Activated CD4-positive, alpha-beta T cell treated with anti-CD3 and anti-CD28 coated beads, Interleukin-2, Interleukin-4, amounts not matched to agents 100 ng/mL and 50 ng/mL, durations not matched to agents 16 hours and 8 hours (primary cell): Measurements from ENCODE around the gene FPGS.
"Not testable (repeated sequence)": the region's sequence is repeated elsewhere in the genome, so short reads cannot be mapped to it uniquely, and the experiment has no call there.

Experiments used
- DNase-seq: peaks from one replicate; pipeline ENCODE4 v3.0.0-alpha.2; 2020; ENCODE audit warnings: low spot score

The FPGS gene

GRCh38 chr9:127812936-127813675 is 10.4 kb downstream of the FPGS start:
- no peak for DNase-seq

- no peak for DNase-seq
These were observed 11.1 kb downstream of the FPGS start for GRCh38 chr9:127813686-127814226.

- DNase-seq, result no peak
These were observed 12.2 kb downstream of the FPGS start for GRCh38 chr9:127814619-127815511.

- DNase-seq, result no peak
These were observed 13.1 kb downstream of the FPGS start for GRCh38 chr9:127815512-127816361.

- no peak for DNase-seq
These were observed 13.7 kb downstream of the FPGS start for GRCh38 chr9:127816362-127816725.

GRCh38 chr9:127816728-127817127 is 14.0 kb downstream of the FPGS start:
- DNase-seq, result no peak

- no peak for DNase-seq
These were observed 15.3 kb downstream of the FPGS start for GRCh38 chr9:127817881-127818434.

- DNase-seq, result no peak
These were observed 15.9 kb downstream of the FPGS start for GRCh38 chr9:127818574-127818973.

- no peak for DNase-seq
These were observed 19.4 kb downstream of the FPGS start for GRCh38 chr9:127822108-127822507.

GRCh38 chr9:127825319-127826051 is 22.8 kb downstream of the FPGS start:
- no peak for DNase-seq

GRCh38 chr9:127826253-127826913 is 23.7 kb downstream of the FPGS start:
- no peak for DNase-seq

- no peak for DNase-seq
These were observed 25.8 kb downstream of the FPGS start for GRCh38 chr9:127828262-127829031.

GRCh38 chr9:127829205-127829906 is 26.7 kb downstream of the FPGS start:
- DNase-seq, result no peak

GRCh38 chr9:127832248-127832647 is 29.6 kb downstream of the FPGS start:
- no peak for DNase-seq

- DNase-seq, result no peak
These were observed 30.9 kb downstream of the FPGS start for GRCh38 chr9:127833555-127833954.

- DNase-seq, result no peak
These were observed 33.4 kb downstream of the FPGS start for GRCh38 chr9:127835991-127836516.

GRCh38 chr9:127836561-127836960 is 33.9 kb downstream of the FPGS start:
- DNase-seq, result not testable (repeated sequence)

- DNase-seq, result no peak
These were observed 34.7 kb downstream of the FPGS start for GRCh38 chr9:127837346-127837745.
